Mesodermal cell (in vitro differentiated cells): ENCODE results near the gene RND1.
"Not testable (repeated sequence)": the region's sequence is repeated elsewhere in the genome, so short reads cannot be mapped to it uniquely, and the experiment has no call there.

Source experiments
- H3K27ac ChIP-seq: 2 replicates; pipeline ENCODE4 v1.7.0; 2013; ENCODE audit warnings: mild to moderate bottlenecking, low read depth, low read length, moderate library complexity; ENCODE audit not compliant: severe bottlenecking
- H3K36me3 ChIP-seq: 2 replicates; pipeline ENCODE4 v1.7.1; 2013; ENCODE audit warnings: mild to moderate bottlenecking, low read length, moderate library complexity; ENCODE audit not compliant: control insufficient read depth, insufficient read depth
- H3K4me1 ChIP-seq: one replicate; pipeline ENCODE4 v1.7.1; 2013; ENCODE audit warnings: mild to moderate bottlenecking, low read length; ENCODE audit not compliant: insufficient read depth, control insufficient read depth, poor library complexity, severe bottlenecking
- H3K4me3 ChIP-seq: 2 replicates; pipeline ENCODE4 v1.7.0; 2013; ENCODE audit warnings: low read length, control low read depth, mild to moderate bottlenecking; ENCODE audit not compliant: insufficient read depth, poor library complexity, severe bottlenecking; ENCODE audit errors: extremely low read depth
- H3K9me3 ChIP-seq: 2 replicates; pipeline ENCODE4 v1.7.1; 2013; ENCODE audit warnings: mild to moderate bottlenecking, low read length, moderate library complexity; ENCODE audit not compliant: control insufficient read depth
- WGBS, 2 experiments: methylation state at CpG; one replicate each; pipeline ENCODE4 v1.1.5; 2013; ENCODE audit warnings: missing lambda C conversion rate in 2 of 2; ENCODE audit not compliant: insufficient coverage in 2 of 2; 5-methylcytosine and 5-hydroxymethylcytosine counted together

RND1 gene

GRCh38 chr12:48868451-48868850, 2.8 kb upstream of the RND1 start:
- Histone ChIP-seq H3K27ac (no peak overlapping the region), H3K4me3 (no peak overlapping the region), H3K36me3 (no peaks in the 10 kb centered on the region), H3K4me1 (no peaks in the 10 kb centered on the region), H3K9me3 (no peaks in the 10 kb centered on the region)
- 100% methylated on average over 1 of the region's 2 CpGs; no CpG with 5 or more reads in 1 of the 2 experiments for WGBS, 2 experiments

DNA sequence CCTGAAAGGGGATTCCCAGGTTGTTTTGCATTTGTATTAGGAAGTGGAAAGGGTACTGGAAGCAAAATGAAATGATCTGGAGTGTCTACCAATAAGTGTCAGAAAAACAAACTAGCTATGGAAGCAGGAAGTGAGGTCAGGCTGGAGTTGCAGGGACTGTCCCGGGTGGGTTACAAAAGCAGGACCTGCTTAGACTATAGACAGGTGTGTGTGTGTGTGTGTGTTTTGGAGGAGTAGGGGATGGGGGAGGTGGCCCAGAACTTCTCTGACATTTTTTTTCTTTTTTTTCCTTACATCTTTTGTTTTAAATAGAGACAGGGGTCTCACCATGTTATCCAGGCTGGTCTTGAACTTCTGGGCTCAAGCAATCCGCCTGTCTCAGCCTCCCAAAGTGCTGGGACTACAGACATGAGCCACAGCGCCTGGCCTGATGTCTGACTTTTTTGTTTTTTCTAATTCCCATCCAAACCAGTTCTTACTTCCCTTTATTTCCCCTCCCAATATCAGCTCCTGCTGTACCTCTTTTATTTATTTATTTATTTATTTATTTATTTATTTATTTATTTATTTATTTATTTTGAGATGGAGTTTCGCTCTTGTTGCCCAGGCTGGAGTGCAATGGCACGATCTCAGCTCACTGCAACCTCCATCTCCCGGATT, 512 bp upstream of the RND1 start:
- H3K4me3 ChIP-seq, result peak overlapping the region; percentile 52
- H3K36me3 ChIP-seq, result no peaks in the 10 kb centered on the region
- WGBS, 2 experiments, result 62 to 63% methylated on average over 3 of the region's 6 CpGs
- no peak overlapping the region for H3K27ac ChIP-seq
- no peaks in the 10 kb centered on the region for H3K9me3 ChIP-seq
- no peaks in the 10 kb centered on the region for H3K4me1 ChIP-seq

DNA sequence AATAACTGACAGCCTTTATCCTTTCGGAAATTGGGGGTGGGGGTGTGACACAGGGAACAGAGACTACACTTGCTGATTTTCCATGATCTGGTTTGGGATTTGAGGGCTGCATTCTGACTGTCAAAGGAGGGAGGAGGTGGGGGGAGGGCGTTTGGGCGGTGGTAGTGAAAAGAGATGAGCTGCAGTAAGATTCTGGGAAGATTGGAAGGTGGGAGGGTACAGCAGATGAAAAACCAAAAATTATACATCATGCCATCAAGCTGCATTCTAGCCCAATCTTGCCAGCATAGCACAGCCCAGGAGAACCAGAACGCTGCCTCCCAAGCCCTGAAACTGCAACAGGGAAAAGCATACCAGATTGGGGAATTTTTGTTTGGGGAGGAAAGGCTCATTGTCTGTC, 2.4 kb downstream of the RND1 start:
- no peaks in the 10 kb centered on the region for H3K4me1 ChIP-seq
- H3K4me3 ChIP-seq, result no peak overlapping the region
- no peak overlapping the region for H3K27ac ChIP-seq
- WGBS, 2 experiments, result 62 to 65% methylated on average over 3 of the region's 4 CpGs
- H3K9me3 ChIP-seq, result no peaks in the 10 kb centered on the region
- no peaks in the 10 kb centered on the region for H3K36me3 ChIP-seq

DNA sequence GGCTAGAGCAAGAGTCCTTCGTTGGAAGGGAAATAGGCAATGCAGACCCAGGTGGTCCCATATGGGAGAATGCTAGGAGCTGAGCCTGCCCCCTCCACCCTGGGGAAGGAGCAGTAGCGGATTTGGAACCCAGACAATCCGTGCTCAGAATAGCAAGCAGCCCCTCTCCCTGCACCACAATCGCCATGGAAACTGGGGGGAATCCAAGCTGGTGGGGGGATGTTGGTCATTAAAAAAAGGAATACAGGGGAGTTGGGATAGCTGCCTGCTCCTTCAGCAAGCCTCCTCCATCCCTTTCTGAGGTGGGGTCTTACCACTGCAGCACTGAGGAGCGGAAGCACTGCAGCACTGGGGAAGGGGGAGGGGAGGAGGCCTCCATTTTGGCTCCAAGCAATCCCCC, 2.9 kb downstream of the RND1 start:
- no peak overlapping the region for H3K4me3 ChIP-seq
- H3K27ac ChIP-seq, result no peak overlapping the region
- H3K9me3 ChIP-seq, result no peaks in the 10 kb centered on the region
- 57 to 60% methylated on average over 1 to 3 of the region's 5 CpGs for WGBS, 2 experiments
- no peaks in the 10 kb centered on the region for H3K4me1 ChIP-seq
- H3K36me3 ChIP-seq, result no peaks in the 10 kb centered on the region

GRCh38 chr12:48861111-48861510, 4.6 kb downstream of the RND1 start:
- no peak overlapping the region for H3K27ac ChIP-seq
- H3K4me3 ChIP-seq, result no peak overlapping the region
- 66 to 100% methylated on average over 1 to 2 of the region's 2 CpGs for WGBS, 2 experiments
- no peaks in the 10 kb centered on the region for H3K9me3 ChIP-seq
- no peaks in the 10 kb centered on the region for H3K4me1 ChIP-seq
- no peaks in the 10 kb centered on the region for H3K36me3 ChIP-seq

DNA sequence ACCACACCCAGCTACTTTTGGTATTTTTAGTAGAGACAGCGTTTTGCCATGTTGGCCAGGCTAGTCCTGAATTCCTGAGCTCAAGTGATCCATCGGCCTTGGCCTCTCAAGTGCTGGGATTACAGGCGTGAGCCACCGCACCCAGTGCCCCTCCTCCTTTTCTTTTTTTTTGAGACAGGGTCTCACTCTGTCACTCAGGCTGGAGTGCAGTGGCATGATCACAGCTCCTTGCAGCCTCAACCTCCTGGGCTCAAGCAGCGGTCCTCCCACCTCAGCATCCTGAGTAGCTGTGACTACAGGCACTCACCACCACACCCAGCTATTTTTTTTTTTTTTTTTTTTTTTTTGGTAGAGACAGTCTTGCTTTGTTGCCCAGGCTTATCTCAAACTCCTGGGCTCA, 5.4 kb downstream of the RND1 start:
- not testable (repeated sequence) for H3K4me1 ChIP-seq, H3K36me3 ChIP-seq, H3K27ac ChIP-seq, H3K9me3 ChIP-seq, H3K4me3 ChIP-seq
- 96 to 100% methylated on average over 2 to 4 of the region's 5 CpGs for WGBS, 2 experiments

GRCh38 chr12:48859607-48860006, 6.1 kb downstream of the RND1 start:
- H3K36me3 ChIP-seq, result no peaks in the 10 kb centered on the region
- no peak overlapping the region for H3K27ac ChIP-seq
- H3K9me3 ChIP-seq, result no peaks in the 10 kb centered on the region
- no peak overlapping the region for H3K4me3 ChIP-seq
- H3K4me1 ChIP-seq, result no peaks in the 10 kb centered on the region
- 95 to 100% methylated on average over 4 to 5 of the region's 5 CpGs for WGBS, 2 experiments

GRCh38 chr12:48858043-48858442, 7.6 kb downstream of the RND1 start:
- Histone ChIP-seq H3K36me3 (no peaks in the 10 kb centered on the region), H3K27ac (no peak overlapping the region), H3K4me1 (no peaks in the 10 kb centered on the region), H3K4me3 (no peak overlapping the region), H3K9me3 (no peaks in the 10 kb centered on the region)
- WGBS, 2 experiments, result 87 to 96% methylated on average over 3 to 6 of the region's 8 CpGs

DNA sequence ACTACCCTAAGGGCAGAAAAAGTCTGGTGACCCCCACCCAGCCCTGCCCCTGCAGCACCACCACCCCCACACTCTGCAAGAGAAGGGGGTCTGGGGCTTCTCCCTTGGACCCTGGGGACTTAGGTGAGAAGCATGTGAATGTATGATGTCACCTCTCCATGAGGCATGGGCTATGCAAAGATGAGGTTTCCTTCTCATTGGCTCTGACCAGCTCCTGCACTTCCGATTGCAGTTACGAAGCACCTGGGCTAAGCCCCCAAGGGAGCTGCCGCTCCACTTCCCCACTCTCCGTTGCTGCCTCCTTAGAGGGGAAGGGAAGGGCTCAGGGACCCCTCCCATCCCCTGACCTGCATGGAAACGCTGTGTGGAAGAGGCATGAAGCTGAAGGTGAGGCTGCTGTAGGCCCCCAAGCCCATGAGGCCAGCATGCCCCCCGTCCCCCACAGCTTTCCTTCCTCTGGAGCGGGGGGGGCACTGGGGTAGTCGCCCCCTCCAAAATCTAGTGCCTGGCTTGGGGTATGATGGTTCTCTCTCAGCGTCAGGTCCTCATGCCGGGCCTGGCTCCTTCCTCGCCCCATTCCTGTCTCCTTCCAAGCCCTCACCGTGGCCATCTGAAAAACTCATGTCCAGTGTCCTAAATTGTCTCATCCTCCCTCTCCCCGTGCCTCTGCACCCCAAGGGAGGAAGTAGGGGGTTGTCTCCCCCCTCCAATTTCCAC, 8.2 kb downstream of the RND1 start:
- no peak overlapping the region for H3K4me3 ChIP-seq
- no peaks in the 10 kb centered on the region for H3K36me3 ChIP-seq
- no peak overlapping the region for H3K27ac ChIP-seq
- H3K4me1 ChIP-seq, result peaks cover 4% of the 10 kb centered on the region
- 90% methylated on average over 7 to 11 of the region's 13 CpGs for WGBS, 2 experiments
- H3K9me3 ChIP-seq, result no peaks in the 10 kb centered on the region

GRCh38 chr12:48856379-48856778, 9.3 kb downstream of the RND1 start:
- peaks cover 4% of the 10 kb centered on the region for H3K4me1 ChIP-seq
- no peak overlapping the region for H3K4me3 ChIP-seq
- no peaks in the 10 kb centered on the region for H3K9me3 ChIP-seq
- H3K27ac ChIP-seq, result no peak overlapping the region
- WGBS, 2 experiments, result 83% methylated on average over 1 of the region's 2 CpGs; no CpG with 5 or more reads in 1 of the 2 experiments
- no peaks in the 10 kb centered on the region for H3K36me3 ChIP-seq

- not testable (repeated sequence) for H3K36me3 ChIP-seq, H3K4me1 ChIP-seq, H3K9me3 ChIP-seq, H3K27ac ChIP-seq, H3K4me3 ChIP-seq
- WGBS, 2 experiments, result 85 to 90% methylated on average over 4 to 5 of the region's 10 CpGs
These were observed 10.7 kb downstream of the RND1 start for GRCh38 chr12:48854932-48855331.
